Activated gamma-delta T cell treated with Interleukin-2 at 50 U/mL for 16 hours (primary cell): ENCODE measurements around the gene CLTRN.

Experiments
- DNase-seq: peaks from one replicate; pipeline ENCODE4 v3.0.0-alpha.2; 2020

Gene CLTRN

GRCh38 chrX:15646543-15646942 lies 18.1 kb downstream of the CLTRN start:
- DNase-seq, result no peak

- DNase-seq, result no peak
Observed at GRCh38 chrX:15646031-15646430, 18.6 kb downstream of the CLTRN start.

- DNase-seq, result no peak
Observed at GRCh38 chrX:15645266-15645665, 19.3 kb downstream of the CLTRN start.

GRCh38 chrX:15644560-15644872 lies 20.1 kb downstream of the CLTRN start:
- DNase-seq, result no peak

- no peak for DNase-seq
Observed at GRCh38 chrX:15643786-15644559, 20.6 kb downstream of the CLTRN start.

GRCh38 chrX:15631637-15632036 lies 33.0 kb downstream of the CLTRN start:
- no peak for DNase-seq

- DNase-seq, result no peak
Observed at GRCh38 chrX:15623054-15623453, 41.6 kb downstream of the CLTRN start.

GRCh38 chrX:15619053-15619755 lies 45.4 kb downstream of the CLTRN start:
- no peak for DNase-seq

GRCh38 chrX:15617111-15617510 lies 47.5 kb downstream of the CLTRN start:
- no peak for DNase-seq

GRCh38 chrX:15616531-15616930 lies 48.1 kb downstream of the CLTRN start:
- no peak for DNase-seq

GRCh38 chrX:15607067-15607466 lies 57.5 kb downstream of the CLTRN start:
- DNase-seq, result no peak

- DNase-seq, result no peak
Observed at GRCh38 chrX:15606136-15606535, 58.5 kb downstream of the CLTRN start.

GRCh38 chrX:15605226-15605625 lies 59.4 kb downstream of the CLTRN start:
- no peak for DNase-seq

- DNase-seq, result no peak
Observed at GRCh38 chrX:15602761-15603160, 61.8 kb downstream of the CLTRN start.

GRCh38 chrX:15601932-15602331 lies 62.7 kb downstream of the CLTRN start:
- no peak for DNase-seq

- DNase-seq, result no peak
Observed at GRCh38 chrX:15600745-15601144, 63.9 kb downstream of the CLTRN start, which contains the start of gene ACE2. TSS of gene ACE2 (minus strand) at chrX:15600960. CDS start at chrX:15600911, 49 bp downstream.

- DNase-seq, result no peak
Observed at GRCh38 chrX:15600049-15600448, 64.6 kb downstream of the CLTRN start.

- no peak for DNase-seq
Observed at GRCh38 chrX:15599461-15599860, 65.1 kb downstream of the CLTRN start.

- DNase-seq, result no peak
Observed at GRCh38 chrX:15598026-15598425, 66.6 kb downstream of the CLTRN start.

GRCh38 chrX:15594371-15594770 lies 70.2 kb downstream of the CLTRN start:
- DNase-seq, result no peak

GRCh38 chrX:15579778-15580747 lies 84.5 kb downstream of the CLTRN start:
- no peak for DNase-seq
